ENCODE results near the gene MDP1.

MDP1 gene

GRCh38 chr14:24260780-24261157, 44.9 kb upstream of the MDP1 start:
- no peak overlapping the region for H3K27ac ChIP-seq
- TF ChIP-seq, protein P1, sequence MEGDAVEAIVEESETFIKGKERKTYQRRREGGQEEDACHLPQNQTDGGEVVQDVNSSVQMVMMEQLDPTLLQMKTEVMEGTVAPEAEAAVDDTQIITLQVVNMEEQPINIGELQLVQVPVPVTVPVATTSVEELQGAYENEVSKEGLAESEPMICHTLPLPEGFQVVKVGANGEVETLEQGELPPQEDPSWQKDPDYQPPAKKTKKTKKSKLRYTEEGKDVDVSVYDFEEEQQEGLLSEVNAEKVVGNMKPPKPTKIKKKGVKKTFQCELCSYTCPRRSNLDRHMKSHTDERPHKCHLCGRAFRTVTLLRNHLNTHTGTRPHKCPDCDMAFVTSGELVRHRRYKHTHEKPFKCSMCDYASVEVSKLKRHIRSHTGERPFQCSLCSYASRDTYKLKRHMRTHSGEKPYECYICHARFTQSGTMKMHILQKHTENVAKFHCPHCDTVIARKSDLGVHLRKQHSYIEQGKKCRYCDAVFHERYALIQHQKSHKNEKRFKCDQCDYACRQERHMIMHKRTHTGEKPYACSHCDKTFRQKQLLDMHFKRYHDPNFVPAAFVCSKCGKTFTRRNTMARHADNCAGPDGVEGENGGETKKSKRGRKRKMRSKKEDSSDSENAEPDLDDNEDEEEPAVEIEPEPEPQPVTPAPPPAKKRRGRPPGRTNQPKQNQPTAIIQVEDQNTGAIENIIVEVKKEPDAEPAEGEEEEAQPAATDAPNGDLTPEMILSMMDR (IDR thresholded peaks at IDR 0.05), result no peak
- no peak for TF ChIP-seq ZFX (IDR thresholded peaks at IDR 0.05; ENCODE audit: borderline replicate concordance)

DNA sequence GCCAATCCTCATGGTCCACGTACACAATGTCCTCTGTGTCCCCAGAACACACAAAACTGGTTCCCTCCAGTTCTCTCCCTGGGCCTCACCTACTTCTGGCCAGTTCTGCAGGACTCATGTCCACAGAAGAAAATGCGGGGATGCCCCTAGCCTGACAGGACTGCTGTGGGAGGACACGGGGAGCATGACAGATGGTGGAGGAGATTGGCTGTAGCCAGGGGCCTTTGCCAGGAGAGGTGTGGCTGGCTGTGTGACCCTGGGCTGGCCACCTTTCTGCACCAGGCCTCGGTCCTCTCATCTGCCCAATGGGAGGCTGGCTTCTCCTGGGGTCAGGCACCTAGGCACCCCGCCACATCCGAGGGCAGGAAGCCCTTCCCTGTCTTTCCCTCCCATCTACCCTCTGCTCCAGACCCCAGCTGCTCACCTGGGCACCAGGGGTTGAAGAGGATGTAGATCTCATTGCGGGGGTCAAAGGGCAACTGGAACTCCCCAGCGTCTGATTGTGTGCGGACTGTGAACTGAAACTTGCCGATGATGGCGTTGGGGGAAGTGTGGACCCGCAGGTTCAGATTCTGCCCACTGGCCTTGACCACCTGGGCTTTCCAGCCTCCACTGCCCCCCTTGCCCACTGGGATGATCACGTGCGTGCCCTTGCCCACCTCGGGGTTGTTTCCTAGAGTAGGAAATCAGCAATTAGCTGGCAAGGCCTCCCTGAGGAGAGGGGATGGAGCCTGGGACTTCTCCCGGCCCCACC, 44.3 kb upstream of the MDP1 start:
- no peak overlapping the region for H3K27ac ChIP-seq
- TF ChIP-seq ZFX (IDR thresholded peaks at IDR 0.05; ENCODE audit: borderline replicate concordance), result no peak
- TF ChIP-seq, protein P1 (IDR thresholded peaks at IDR 0.05), result no peak

DNA sequence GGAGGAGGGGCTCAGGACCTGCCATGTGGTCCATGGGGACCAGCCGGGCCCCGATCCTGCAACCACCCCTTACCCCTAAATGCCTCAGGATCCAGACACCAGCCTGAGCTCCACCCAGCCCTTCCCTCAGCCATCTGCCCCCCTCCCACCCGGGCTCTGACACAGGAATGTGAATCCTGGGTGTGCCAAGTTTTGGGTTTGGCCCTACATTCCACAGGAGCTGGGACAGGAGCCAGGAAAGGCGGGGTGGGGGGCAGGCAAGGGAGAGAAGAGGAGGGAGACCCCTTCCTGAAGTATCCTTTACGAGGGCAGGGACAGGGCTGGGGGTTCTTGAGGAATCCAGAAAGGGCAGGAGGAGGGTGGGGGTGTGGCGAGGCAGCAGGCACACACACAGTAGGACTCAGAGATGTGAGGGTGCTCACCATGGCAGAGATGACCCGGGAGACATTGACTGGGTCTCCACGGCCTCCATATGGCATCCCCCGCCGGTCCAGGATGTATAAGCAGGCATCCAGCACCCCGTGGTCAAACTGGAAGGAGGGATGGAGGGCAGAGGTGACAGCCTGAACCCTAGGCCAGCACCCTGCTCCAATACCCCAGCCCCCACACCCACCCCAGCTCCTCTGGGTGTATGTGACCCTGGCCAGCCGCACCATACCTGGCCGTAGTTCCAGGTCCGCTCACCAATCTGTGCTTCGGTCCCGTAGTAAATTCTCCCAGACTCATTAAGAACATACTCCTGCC, 43.6 kb upstream of the MDP1 start:
- no peak for TF ChIP-seq ZFX (IDR thresholded peaks at IDR 0.05; ENCODE audit: borderline replicate concordance)
- TF ChIP-seq, protein P1 (IDR thresholded peaks at IDR 0.05), result no peak
- H3K27ac ChIP-seq, result no peak overlapping the region

GRCh38 chr14:24258548-24259265, 42.8 kb upstream of the MDP1 start:
- no peak overlapping the region for H3K27ac ChIP-seq
- TF ChIP-seq, protein P1 (IDR thresholded peaks at IDR 0.05), result no peak
- no peak for TF ChIP-seq ZFX (IDR thresholded peaks at IDR 0.05; ENCODE audit: borderline replicate concordance)

DNA sequence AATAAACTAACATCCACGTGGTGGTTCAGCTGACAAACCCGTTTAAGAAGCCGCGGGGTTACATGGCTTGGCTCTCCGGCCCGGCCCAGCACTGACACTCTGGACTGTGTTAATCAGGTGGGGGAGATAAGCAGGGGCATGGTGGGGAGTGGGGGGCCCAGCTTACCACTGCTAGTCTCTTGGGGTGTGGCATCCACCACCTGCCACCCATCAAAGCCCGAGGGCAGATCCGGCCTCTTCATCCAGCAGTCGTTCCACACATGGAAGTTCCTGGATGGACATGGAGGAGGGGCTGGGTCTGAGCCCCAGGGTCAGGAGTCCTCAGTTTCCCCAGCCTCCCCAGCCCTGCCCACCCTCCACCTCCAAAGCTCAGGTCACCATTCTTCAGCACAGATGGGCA, 42.3 kb upstream of the MDP1 start:
- no peak overlapping the region for H3K27ac ChIP-seq
- TF ChIP-seq ZFX (IDR thresholded peaks at IDR 0.05; ENCODE audit: borderline replicate concordance), result no peak
- TF ChIP-seq, protein P1 (IDR thresholded peaks at IDR 0.05), result no peak

- H3K27ac ChIP-seq, result no peak overlapping the region
- TF ChIP-seq ZFX (IDR thresholded peaks at IDR 0.05; ENCODE audit: borderline replicate concordance), result no peak
- TF ChIP-seq, protein P1 (IDR thresholded peaks at IDR 0.05), result no peak
Measured at GRCh38 chr14:24256960-24257359, 41.1 kb upstream of the MDP1 start.
